Activated T-helper 2 cell treated with anti-CD3 and anti-CD28 coated beads, Interferon-gamma antibody, Interleukin-2, Interleukin-4, amounts not matched to agents 10 μg/mL and 5 μg/mL and 100 μg/mL, durations not matched to agents 14 hours and 24 hours and 36 hours (primary cell): ENCODE results near the gene FN1. TPM values are rescaled to one million over a fixed set of nuclear protein-coding genes. Genes with fewer than 3 reads are reported as not detected.
"Not testable (repeated sequence)": the region's sequence is repeated elsewhere in the genome, so short reads cannot be mapped to it uniquely, and the experiment has no call there.

Experiments used
- DNase-seq: peaks from one replicate; pipeline ENCODE4 v3.0.0; 2021; ENCODE audit warnings: low spot score
- H3K27ac Mint-ChIP-seq: one replicate; pipeline ENCODE4 v1.8.0; 2021; ENCODE audit warnings: mixed read lengths
- H3K27me3 Mint-ChIP-seq: one replicate; pipeline ENCODE4 v1.8.0; 2021; ENCODE audit warnings: low read depth, mixed read lengths
- H3K36me3 Mint-ChIP-seq: one replicate; pipeline ENCODE4 v1.8.0; 2021; ENCODE audit warnings: low read depth, mixed read lengths
- H3K4me1 Mint-ChIP-seq: one replicate; pipeline ENCODE4 v1.8.0; 2021; ENCODE audit warnings: low read depth, mixed read lengths
- H3K4me3 Mint-ChIP-seq: one replicate; pipeline ENCODE4 v1.8.0; 2021; ENCODE audit warnings: low read depth, mild to moderate bottlenecking, moderate library complexity, mixed read lengths
- H3K9me3 Mint-ChIP-seq: one replicate; pipeline ENCODE4 v1.8.0; 2021; ENCODE audit warnings: mixed read lengths
- intact Hi-C: fragments of 100-400 bp; cut with micrococcal nuclease; formaldehyde crosslinking; loops from one replicate; pipeline ENCODE4 v1.15.1; 2023
- total RNA-seq: library from RNA; stranded (reverse); gene quantifications from 2 replicates; pipeline ENCODE4 v1.2.3, GENCODE V29; 2022

The FN1 gene
- total RNA-seq, 1 donor from 2014 or later = 4.5 TPM

DNA sequence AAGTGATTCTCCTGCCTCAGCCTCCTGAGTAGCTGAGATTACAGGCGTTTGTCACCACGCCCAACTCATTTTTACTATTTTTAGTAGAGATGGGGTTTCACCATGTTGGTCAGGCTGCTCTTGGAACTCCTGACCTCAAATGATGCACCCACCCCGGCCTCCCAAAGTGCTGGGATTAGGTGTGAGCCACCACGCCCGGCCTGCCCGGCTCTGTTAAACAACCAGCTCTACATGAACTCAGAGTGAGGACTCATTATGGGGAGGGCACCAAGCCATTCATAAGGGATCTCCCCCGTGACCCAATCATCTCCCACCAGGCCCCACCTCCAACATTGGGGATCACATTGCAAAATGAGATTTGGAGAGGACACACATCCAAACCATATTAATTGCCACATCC lies 115.2 kb downstream of the FN1 start:
- Mint-ChIP-seq H3K27ac (no peak overlapping the region), H3K4me1 (peaks cover 23% of the 10 kb centered on the region), H3K4me3 (no peak overlapping the region), H3K9me3 (no peaks in the 10 kb centered on the region), H3K27me3 (no peaks in the 10 kb centered on the region), H3K36me3 (peaks cover 83% of the 10 kb centered on the region)
- no peak for DNase-seq
- intact Hi-C loops = no loop called here

DNA sequence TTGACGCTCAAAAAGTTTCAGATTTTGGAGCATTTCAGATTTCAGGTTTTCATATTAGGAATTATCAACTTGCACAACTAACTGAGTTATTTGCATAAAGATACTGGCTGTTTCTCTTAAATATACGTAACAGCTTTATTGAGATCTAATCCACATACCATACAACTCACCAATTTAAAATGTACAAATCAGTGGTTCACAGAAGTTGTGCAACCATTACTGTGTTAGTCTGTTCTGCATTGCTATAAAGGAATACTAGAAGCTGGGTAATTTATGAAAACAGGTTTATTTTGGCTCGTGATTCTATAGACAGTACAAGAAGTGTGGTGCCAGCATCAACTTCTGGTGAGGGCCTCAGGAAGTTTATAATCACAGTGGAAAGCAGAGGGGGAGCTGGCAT lies 115.8 kb downstream of the FN1 start:
- peaks cover 85% of the 10 kb centered on the region for H3K36me3 Mint-ChIP-seq
- DNase-seq = no peak
- no peak overlapping the region for H3K4me3 Mint-ChIP-seq
- peaks cover 23% of the 10 kb centered on the region for H3K4me1 Mint-ChIP-seq
- no peak overlapping the region for H3K27ac Mint-ChIP-seq
- H3K9me3 Mint-ChIP-seq = no peaks in the 10 kb centered on the region
- H3K27me3 Mint-ChIP-seq = no peaks in the 10 kb centered on the region
- intact Hi-C loops = no loop called here

GRCh38 chr2:215319500-215319899 lies 116.4 kb downstream of the FN1 start:
- no peaks in the 10 kb centered on the region for H3K9me3 Mint-ChIP-seq
- no peak overlapping the region for H3K4me3 Mint-ChIP-seq
- no peak overlapping the region for H3K27ac Mint-ChIP-seq
- H3K36me3 Mint-ChIP-seq = peaks cover 87% of the 10 kb centered on the region
- no peaks in the 10 kb centered on the region for H3K27me3 Mint-ChIP-seq
- DNase-seq = no peak
- peaks cover 27% of the 10 kb centered on the region for H3K4me1 Mint-ChIP-seq
- intact Hi-C loops = loop anchor here (10.0 kb wide), 1 partner anchor 115 kb away; the partner anchor contains the start of gene FN1

GRCh38 chr2:215316336-215316735 lies 119.5 kb downstream of the FN1 start:
- no peak overlapping the region for H3K4me3 Mint-ChIP-seq

DNA sequence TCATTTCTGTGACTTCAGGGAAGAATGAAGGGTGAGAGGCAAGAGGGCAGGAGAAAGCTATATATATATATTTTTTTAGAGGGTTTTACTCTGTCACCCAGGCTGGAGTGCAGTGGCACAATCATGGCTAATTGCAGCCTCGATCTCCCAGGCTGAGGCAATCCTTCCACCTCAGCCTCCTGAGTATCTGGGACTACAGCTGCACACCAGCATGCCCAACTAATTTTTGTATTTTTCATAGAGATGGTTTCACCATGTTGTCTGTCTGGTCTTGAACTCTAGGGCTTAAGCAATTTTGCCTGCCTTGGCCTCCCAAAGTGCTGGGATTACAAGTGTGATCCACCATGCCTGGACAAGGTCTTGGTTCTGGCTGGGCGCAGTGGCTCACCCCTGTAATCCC lies 120.6 kb downstream of the FN1 start:
- Mint-ChIP-seq H3K9me3 (no peaks in the 10 kb centered on the region), H3K36me3 (peaks cover 69% of the 10 kb centered on the region), H3K4me1 (peaks cover 36% of the 10 kb centered on the region), H3K27ac (peak overlapping the region; percentile 68), H3K27me3 (no peaks in the 10 kb centered on the region), H3K4me3 (peak overlapping the region; percentile 26)
- intact Hi-C loops = loop anchor here (10.0 kb wide), 1 partner anchor 120 kb away; the partner anchor contains the start of gene FN1
- DNase-seq = no peak

More at GRCh38 chr2:215316336-215316735, 119.5 kb downstream of the FN1 start:
- Mint-ChIP-seq H3K27me3 (no peaks in the 10 kb centered on the region), H3K4me1 (peaks cover 39% of the 10 kb centered on the region), H3K36me3 (peaks cover 79% of the 10 kb centered on the region), H3K9me3 (no peaks in the 10 kb centered on the region), H3K27ac (no peak overlapping the region)
- no peak for DNase-seq
- intact Hi-C loops = loop anchor here (10.0 kb wide), 1 partner anchor 118 kb away; the partner anchor contains the start of gene FN1

DNA sequence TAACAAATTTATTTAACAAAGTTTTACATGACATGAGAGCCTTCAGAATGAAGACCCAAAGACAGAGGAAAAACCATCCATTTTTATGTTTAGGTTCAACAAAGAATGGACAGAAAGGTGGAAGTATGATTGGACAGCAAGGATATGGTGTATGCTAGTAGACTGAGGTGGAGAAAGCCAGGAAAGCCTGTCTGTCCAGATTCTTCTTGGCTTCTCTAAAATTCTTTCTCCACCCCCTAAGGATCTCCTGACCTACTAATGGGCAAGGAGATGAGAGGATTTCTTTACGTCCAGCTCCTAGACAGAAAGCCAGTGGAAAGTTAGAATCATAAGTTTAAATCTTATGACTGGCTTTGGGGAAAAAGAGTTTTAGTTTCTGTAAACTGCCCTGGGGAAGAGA lies 121.0 kb downstream of the FN1 start:
- H3K27me3 Mint-ChIP-seq = no peaks in the 10 kb centered on the region
- peak overlapping the region; percentile 68 for H3K27ac Mint-ChIP-seq
- H3K9me3 Mint-ChIP-seq = no peaks in the 10 kb centered on the region
- intact Hi-C loops = loop anchor here (5.0 to 10.0 kb wide), 2 partner anchors 37 to 120 kb away; partner anchors contain the start of gene FN1
- H3K4me1 Mint-ChIP-seq = peaks cover 34% of the 10 kb centered on the region
- DNase-seq = no peak
- H3K36me3 Mint-ChIP-seq = peaks cover 65% of the 10 kb centered on the region
- peak overlapping the region; percentile 26 for H3K4me3 Mint-ChIP-seq

- Mint-ChIP-seq H3K27ac (peak overlapping the region; percentile 93), H3K4me1 (peaks cover 34% of the 10 kb centered on the region), H3K4me3 (peak overlapping the region; percentile 96), H3K27me3 (no peaks in the 10 kb centered on the region), H3K9me3 (no peaks in the 10 kb centered on the region), H3K36me3 (peaks cover 50% of the 10 kb centered on the region)
- intact Hi-C loops = loop anchor here (5.0 to 10.0 kb wide), 2 partner anchors 39 to 122 kb away; partner anchors contain the start of gene FN1
- DNase-seq = no peak
Observed at GRCh38 chr2:215313255-215313613, 122.6 kb downstream of the FN1 start.

DNA sequence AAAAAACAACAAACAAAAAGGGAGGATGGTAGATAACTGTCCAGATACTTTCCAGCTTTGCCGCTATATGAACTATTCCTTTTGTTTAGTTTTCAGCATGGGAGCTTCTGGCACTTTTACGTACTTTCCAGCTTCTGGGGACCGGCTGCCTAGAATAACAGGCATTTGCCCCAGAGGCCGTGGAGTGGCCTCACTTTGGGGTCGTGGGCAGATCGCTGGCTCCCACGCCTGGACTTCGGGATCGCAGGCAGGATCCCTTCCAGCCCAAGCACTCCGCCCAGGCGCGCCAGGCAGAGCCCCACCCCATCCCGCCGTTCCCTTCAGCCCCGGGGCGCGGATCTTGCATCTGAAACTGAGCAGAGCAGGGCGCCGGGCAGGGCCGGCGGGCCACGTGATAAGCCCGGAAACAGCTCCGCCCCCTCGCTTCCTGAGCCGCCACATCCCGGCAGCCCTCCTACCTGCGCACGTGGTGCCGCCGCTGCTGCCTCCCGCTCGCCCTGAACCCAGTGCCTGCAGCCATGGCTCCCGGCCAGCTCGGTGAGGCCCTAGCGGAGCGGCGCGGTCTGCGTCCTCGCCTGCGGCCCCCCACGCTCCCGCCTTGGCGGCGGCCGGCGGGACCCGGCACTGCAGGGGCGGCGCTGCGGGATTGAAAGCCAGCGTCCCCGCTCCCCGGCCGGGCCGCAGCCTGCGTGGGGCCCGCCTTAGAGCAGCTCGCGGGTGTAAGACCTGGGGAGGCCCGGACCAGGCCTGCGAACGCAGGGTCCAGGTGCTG lies 124.1 kb downstream of the FN1 start, which contains the start of gene ATIC:
Gene ATIC (plus strand): TSS at position 435 of the 772 bp plus-strand sequence. CDS start 84 bp downstream, at position 519.
- peak within 1 kb of the TSS; percentile 96 for H3K4me3 Mint-ChIP-seq
- H3K36me3 Mint-ChIP-seq = peaks cover 40% of the 10 kb centered on the region
- peak; percentile 91 for DNase-seq
- intact Hi-C loops = loop anchor here (1.0 to 10.0 kb wide), 4 partner anchors 39 to 503 kb away; partner anchors contain the start of genes BARD1 and FN1
- H3K9me3 Mint-ChIP-seq = no peaks in the 10 kb centered on the region
- H3K4me1 Mint-ChIP-seq = peaks cover 30% of the 10 kb centered on the region
- peak within 1 kb of the TSS; percentile 93 for H3K27ac Mint-ChIP-seq
- peaks cover 4% of the 10 kb centered on the region for H3K27me3 Mint-ChIP-seq

DNA sequence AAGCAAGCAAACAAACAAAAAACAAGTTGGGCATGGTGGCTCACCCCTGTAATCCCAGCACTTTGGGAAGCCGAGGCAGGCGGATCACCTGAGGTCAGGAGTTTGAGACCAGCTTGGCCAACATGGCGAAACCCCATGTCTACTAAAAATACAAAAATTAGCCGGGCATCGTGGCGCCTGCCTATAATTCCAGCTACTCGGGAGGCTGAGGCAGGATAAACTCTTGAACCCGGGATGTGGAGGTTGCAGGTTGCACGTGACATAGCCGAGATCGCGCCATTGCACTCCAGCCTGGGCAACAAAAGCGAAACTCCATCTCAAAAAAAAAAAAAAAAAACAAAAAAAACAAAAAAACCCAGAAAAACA lies 124.6 kb downstream of the FN1 start:
- H3K27ac Mint-ChIP-seq = peak overlapping the region; percentile 83
- not testable (repeated sequence) for H3K9me3 Mint-ChIP-seq, H3K27me3 Mint-ChIP-seq
- peaks cover 28% of the 10 kb centered on the region for H3K4me1 Mint-ChIP-seq
- H3K4me3 Mint-ChIP-seq = peak overlapping the region; percentile 85
- intact Hi-C loops = loop anchor here (2.0 to 10.0 kb wide), 3 partner anchors 38 to 124 kb away; partner anchors contain the start of gene FN1
- DNase-seq = peak; percentile 14
- peaks cover 37% of the 10 kb centered on the region for H3K36me3 Mint-ChIP-seq

Other genes starting within 250 kb of the FN1 start
- gene ATIC, start 124.0 kb downstream of the FN1 start, total RNA-seq = 284 and 296 TPM in 2 replicates